GM21528 (cell line): ENCODE results near the gene TCEAL3.
"Not testable (repeated sequence)": the region's sequence is repeated elsewhere in the genome, so short reads cannot be mapped to it uniquely, and the experiment has no call there.

Experiments used
- ATAC-seq: cut with Tn5 transposase; IDR thresholded peaks from one replicate; pipeline ENCODE4 v1.9.1; 2021; ENCODE audit warnings: mild to moderate bottlenecking, moderate library complexity; ENCODE audit not compliant: unreplicated experiment, low FRiP score

The TCEAL3 gene

GRCh38 chrX:103624111-103624510, 16.3 kb downstream of the TCEAL3 start:
- ATAC-seq: no peak

- ATAC-seq: no peak
Measured at GRCh38 chrX:103626855-103627254, 19.1 kb downstream of the TCEAL3 start.

GRCh38 chrX:103628386-103629317, 20.9 kb downstream of the TCEAL3 start, which contains the start of gene TCEAL1:
TCEAL1 (plus strand) TSS chrX:103628975; CDS start chrX:103629917, 942 bp downstream.
- peak; percentile 69 for ATAC-seq

- peak; percentile 48 for ATAC-seq
Measured at GRCh38 chrX:103629318-103630170, 21.8 kb downstream of the TCEAL3 start.

GRCh38 chrX:103630171-103630511, 22.4 kb downstream of the TCEAL3 start:
- ATAC-seq: no peak

- no peak for ATAC-seq
Measured at GRCh38 chrX:103631145-103631544, 23.4 kb downstream of the TCEAL3 start.

DNA sequence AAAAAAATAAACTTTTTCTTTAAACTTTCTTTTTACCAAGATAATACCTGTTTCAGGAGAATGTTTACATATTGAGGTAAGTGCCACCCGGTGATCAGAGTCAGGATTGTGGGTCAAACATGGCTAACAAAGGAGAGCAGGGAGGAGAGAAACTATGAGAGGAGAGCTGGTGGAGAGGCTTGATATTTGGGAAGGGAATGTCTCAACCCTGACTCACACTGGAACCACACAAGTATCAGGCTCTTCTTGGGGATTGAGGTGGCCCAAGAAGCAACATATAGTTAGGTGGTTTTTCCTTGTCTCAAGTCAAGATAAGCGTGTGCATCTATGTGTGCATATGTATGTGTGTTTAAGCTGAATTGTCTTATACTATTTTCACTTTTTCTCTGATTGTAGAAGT, 27.7 kb downstream of the TCEAL3 start:
- no peak for ATAC-seq

DNA sequence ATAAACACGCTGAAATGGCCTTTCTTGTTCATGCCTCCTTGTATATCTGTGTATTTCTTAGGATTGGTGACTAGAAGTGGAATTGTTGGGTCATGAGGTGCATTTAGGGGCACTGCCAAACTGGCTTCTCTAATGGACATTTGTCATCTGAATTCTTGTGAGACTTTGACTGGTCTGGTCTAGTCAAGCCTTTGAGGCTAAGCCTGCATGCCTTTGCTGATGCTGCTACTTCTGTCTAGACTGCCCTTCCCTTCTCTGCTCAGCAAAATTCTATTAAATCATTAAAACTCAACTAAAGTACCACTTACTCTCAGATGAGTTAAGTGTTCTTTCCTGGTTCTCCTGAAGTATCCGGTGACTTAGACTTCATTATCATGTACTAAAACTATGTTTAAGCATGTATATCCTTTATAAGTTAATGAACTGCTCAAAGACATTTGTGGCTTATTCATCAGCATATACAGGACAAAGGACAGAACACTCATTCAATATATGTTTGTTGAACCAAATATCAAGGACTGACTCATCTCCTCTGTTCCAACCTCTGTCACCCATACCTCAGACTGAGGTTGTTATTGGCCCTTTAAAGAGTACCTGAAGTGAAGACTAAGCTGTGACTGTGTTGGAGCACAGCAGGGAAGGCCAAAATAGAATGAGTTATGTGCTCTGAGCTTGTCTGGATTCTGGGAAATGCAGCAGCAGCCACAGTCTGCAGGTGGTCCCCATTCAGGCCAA, 30.0 kb downstream of the TCEAL3 start:
- no peak for ATAC-seq

DNA sequence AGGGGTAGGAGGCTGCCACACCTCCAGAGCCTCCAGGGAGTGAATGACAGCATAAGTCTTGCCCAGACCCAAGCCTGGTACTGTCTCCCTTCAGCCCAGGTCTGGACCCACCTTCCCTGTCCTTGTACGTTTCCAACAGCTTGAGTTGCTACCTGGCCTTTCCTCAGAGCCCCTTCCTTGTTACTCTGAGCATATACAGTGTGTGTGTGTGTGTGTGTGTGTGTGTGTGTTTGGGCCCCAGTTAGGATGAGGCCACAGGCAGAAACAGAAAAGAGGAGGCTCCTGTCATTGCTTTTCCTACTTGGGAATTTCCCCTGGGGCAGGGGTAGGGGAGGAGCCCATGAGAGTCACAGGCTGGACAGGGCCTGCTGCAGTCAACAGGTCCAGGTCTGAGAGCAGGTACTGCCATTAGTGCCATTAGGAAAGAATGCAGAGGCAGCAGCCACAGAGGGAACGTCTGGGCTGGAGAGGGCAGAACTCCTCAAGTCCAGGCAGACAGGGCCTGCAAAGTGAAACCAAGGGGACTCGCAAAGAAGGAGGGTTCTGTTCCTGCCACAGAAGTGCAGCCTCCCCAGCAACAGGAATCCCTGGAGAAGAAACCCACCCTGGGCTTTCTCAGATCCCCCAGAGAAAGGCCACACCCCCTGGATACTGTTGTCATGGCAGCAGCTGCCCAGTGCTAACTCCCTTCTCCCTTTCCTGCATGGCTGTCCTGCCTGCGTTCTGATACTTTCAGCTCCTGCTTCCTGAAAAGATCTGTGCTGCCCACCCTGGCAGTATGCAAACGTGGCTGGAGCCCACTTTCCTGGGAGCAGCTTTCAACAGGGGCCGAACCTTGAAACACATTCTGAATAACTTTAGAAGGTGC, 30.9 kb downstream of the TCEAL3 start:
- ATAC-seq: not testable (repeated sequence)

GRCh38 chrX:103640401-103641155, 32.8 kb downstream of the TCEAL3 start:
- ATAC-seq: no peak

DNA sequence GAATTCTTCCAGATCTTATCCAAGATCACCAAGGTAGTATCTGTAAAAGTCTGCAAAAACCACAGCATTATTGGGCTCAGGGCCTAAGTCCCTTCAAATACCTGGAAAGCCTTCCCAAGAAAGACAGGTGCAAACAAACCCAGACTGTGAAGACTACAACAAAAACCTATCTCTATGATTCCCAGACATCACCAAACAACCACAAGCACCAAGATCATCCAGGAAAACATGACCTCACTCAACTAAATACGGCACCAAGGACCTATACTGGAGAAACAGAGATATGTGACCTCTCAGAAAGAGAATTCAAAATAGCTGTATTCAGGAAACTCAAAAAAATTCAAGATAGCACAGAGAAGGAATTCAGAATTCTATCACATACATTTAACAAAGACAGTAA, 36.4 kb downstream of the TCEAL3 start:
- no peak for ATAC-seq

DNA sequence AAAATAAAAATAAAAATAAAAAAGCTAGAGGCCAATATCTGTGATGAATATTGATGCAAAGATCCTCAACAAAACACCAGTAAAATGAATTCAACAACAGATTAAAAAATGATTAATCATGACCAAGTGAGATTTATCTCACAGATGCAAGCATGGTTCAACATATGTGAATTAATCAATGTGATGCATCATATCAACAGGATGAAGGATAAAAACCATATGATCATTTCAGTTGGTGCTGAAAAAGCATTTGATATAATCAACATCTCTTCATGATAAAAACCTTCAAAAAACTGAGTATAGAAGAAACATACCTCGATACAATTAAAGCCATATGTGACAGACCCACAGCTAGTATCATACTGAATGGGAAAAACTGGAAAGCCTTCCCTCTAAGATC, 39.9 kb downstream of the TCEAL3 start:
- no peak for ATAC-seq

GRCh38 chrX:103651151-103651773, 43.5 kb downstream of the TCEAL3 start:
- no peak for ATAC-seq

DNA sequence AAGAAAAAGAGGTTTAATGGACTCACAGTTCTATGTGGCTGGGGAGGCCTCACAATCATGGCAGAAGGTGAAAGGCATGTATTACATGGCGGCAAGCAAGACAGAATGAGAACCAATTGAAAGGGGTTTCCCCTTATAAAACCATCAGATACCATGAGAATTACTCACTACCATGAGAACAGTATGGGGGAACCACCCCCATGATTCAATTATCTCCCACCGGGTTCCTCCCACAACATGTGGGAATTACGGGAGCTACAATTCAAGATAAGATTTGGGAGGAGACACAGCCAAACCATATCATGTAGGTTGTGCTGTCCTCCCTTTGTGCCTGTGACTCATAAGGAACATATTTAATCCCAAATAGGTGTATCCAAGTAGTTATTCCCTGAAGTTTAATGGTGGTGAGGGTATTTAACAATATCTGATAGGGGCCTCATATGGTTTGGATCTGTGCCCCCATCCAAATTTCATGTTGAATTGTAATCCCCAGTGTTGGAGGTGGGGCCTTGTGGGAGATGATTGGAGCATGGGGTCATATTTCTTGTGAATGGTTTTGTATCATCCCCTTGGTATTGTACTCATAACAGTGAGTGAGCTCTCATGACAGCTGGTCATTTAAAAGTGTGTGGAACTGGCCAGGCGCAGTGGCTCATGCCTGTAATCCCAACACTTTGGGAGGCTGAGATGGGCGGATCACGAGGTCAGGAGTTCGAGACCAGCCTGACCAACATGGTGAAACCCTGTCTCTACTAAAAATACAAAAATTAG, 47.7 kb downstream of the TCEAL3 start:
- ATAC-seq: not testable (repeated sequence)

DNA sequence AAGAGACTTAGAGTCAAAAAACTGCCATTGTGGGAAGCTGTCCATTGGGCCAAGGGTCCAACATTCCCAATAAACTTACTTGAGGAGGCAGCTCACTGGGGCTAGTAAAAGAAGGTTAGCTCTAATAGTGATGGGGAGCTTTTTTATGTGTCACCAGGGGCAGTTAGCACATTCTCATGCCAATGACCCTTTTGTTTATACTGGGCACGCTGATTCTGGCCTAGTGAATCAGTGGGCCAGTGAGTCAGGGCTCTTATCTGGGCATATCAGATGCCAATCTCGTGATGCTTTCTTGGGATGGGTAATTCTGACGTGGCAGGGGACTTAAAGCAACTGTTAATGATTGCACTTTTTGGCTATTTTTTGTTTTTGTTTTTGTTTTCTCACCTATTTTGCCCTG, 48.9 kb downstream of the TCEAL3 start:
- ATAC-seq: no peak

- ATAC-seq: not testable (repeated sequence)
Measured at GRCh38 chrX:103657066-103657465, 49.3 kb downstream of the TCEAL3 start.

GRCh38 chrX:103658681-103659433, 51.1 kb downstream of the TCEAL3 start:
- no peak for ATAC-seq
